Psoas muscle (tissue), 8 donors: ENCODE results near the gene MAGEB4. TPM values are rescaled to one million over a fixed set of nuclear protein-coding genes. Genes with fewer than 3 reads are reported as not detected.

ENCODE experiments used
- ATAC-seq, 4 donors: fragments of 200-7000 bp; cut with Tn5 transposase; one replicate each; pipeline ENCODE4 v1.9.1; 2020; ENCODE audit warnings: moderate library complexity in 3 of 4, mild to moderate bottlenecking in 2 of 4
- DNase-seq, 2 donors: peaks; one replicate each; pipeline ENCODE4 v3.0.0-alpha.2; 2020
- H3K27ac ChIP-seq: fragments of 200-600 bp; one replicate; pipeline ENCODE4 v1.8.0; 2022
- H3K27me3 ChIP-seq, 3 donors: fragments of 200-600 bp in 1 of 3; one replicate each; pipeline versions ENCODE4 v1.6.1 to v1.8.0; 2013 to 2022; ENCODE audit warnings: low read length in 2 of 3, mild to moderate bottlenecking in 2 of 3, moderate library complexity in 1 of 3; ENCODE audit not compliant: insufficient read depth in 3 of 3
- H3K36me3 ChIP-seq, 2 donors: fragments of 200-600 bp in 1 of 2; one replicate each; pipeline versions ENCODE4 v1.6.1 to v1.8.0; 2013 to 2022; ENCODE audit warnings: low read depth in 1 of 2, mild to moderate bottlenecking in 1 of 2, moderate library complexity in 1 of 2; ENCODE audit not compliant: insufficient read depth in 1 of 2
- H3K4me1 ChIP-seq: fragments of 200-600 bp; one replicate; pipeline ENCODE4 v1.8.0; 2022
- H3K4me3 ChIP-seq: fragments of 200-600 bp; one replicate; pipeline ENCODE4 v1.8.0; 2022; ENCODE audit warnings: mild to moderate bottlenecking
- H3K9me3 ChIP-seq: fragments of 200-600 bp; one replicate; pipeline ENCODE4 v1.8.0; 2022
- CTCF ChIP-seq: fragments of 200-600 bp; IDR thresholded peaks from one replicate; pipeline ENCODE4 v1.8.0; 2022; ENCODE audit warnings: antibody characterized with exemption
- WGBS, 3 donors: extraction: QIAGEN DNeasy Blood & Tissue Kit; methylation state at CpG; one replicate each; pipeline versions ENCODE4 v1.1.6 to v1.1.7; 2013; 5-methylcytosine and 5-hydroxymethylcytosine counted together
- intact Hi-C, 2 donors: fragments of 100-400 bp; cut with DNase I; formaldehyde crosslinking; loops; one replicate each; pipeline versions ENCODE4 v1.11.0 to v1.14.2; 2022
- polyA plus RNA-seq, 3 donors: library from polyadenylated mRNA; stranded (reverse); fragments of 200-250 nt; gene quantifications; one replicate each; pipeline ENCODE4 v1.2.3, GENCODE V29; 2013
- total RNA-seq, 4 donors: library from RNA; stranded (reverse); fragmentation: NEBNext Ultra II Directional in 2 of 4; extraction: Animal tissue kit (Norgen Biotek cat#: 25700) in 2 of 4; gene quantifications; one replicate each; pipeline versions ENCODE4 v1.2.1 to v1.2.4, GENCODE V29; 2021 to 2023
- donor health status: healthy with polysubstance abuse.
- donor health status: DM: no; HTN: no; CAD: no; lungs with moderate emphysema.
- donor health status: Bipolar disorder and iron deficiency.
- donor health status: healthy.
- donor health status: DM: yes; HTN: yes; CAD: no.
- donor health status: DM: no; HTN: no; CAD: no.
- donor health status: DM: no; HTN: no; CAD: no.
- donor health status: DM: yes; HTN: yes; CAD: no.

The MAGEB4 gene
- total and polyA plus RNA-seq, 7 donors: not detected

GRCh38 chrX:30217465-30217864, 24.3 kb upstream of the MAGEB4 start:
- intact Hi-C loops: no loop called here
- no peak for TF ChIP-seq CTCF
- H3K27ac ChIP-seq: no peak overlapping the region
- H3K36me3 ChIP-seq: no peaks in the 10 kb centered on the region
- H3K27me3 ChIP-seq: no peaks in the 10 kb centered on the region
- H3K4me1 ChIP-seq: no peaks in the 10 kb centered on the region
- H3K4me3 ChIP-seq: no peak overlapping the region
- no peaks in the 10 kb centered on the region for H3K9me3 ChIP-seq
- DNase-seq: no peak
- ATAC-seq: no peak
- WGBS, 3 donors: 57 to 84% (median 63%) methylated on average over 1 of the region's 1 CpG

- Histone ChIP-seq H3K4me3 (no peak overlapping the region), H3K36me3 (no peaks in the 10 kb centered on the region), H3K9me3 (no peaks in the 10 kb centered on the region), H3K27me3 (no peaks in the 10 kb centered on the region), H3K4me1 (no peaks in the 10 kb centered on the region), H3K27ac (no peak overlapping the region)
- intact Hi-C loops: no loop called here
- WGBS, 3 donors: 70 to 82% (median 82%) methylated on average over 4 of the region's 4 CpGs
- DNase-seq (no peak), ATAC-seq (no peak)
- TF ChIP-seq CTCF: no peak
Observed at GRCh38 chrX:30219372-30219771, 22.4 kb upstream of the MAGEB4 start.

GRCh38 chrX:30220661-30221060, 21.1 kb upstream of the MAGEB4 start:
- intact Hi-C loops: no loop called here
- ATAC-seq: no peak
- Histone ChIP-seq H3K9me3 (no peaks in the 10 kb centered on the region), H3K36me3 (no peaks in the 10 kb centered on the region), H3K4me1 (no peaks in the 10 kb centered on the region), H3K4me3 (no peak overlapping the region), H3K27me3 (no peaks in the 10 kb centered on the region), H3K27ac (no peak overlapping the region)
- DNase-seq: no peak
- TF ChIP-seq CTCF: no peak
- 80 to 90% (median 87%) methylated on average over 5 of the region's 5 CpGs for WGBS, 3 donors

- TF ChIP-seq CTCF: no peak
- no peak overlapping the region for H3K4me3 ChIP-seq
- H3K36me3 ChIP-seq: no peaks in the 10 kb centered on the region
- no peak overlapping the region for H3K27ac ChIP-seq
- no peaks in the 10 kb centered on the region for H3K27me3 ChIP-seq
- H3K4me1 ChIP-seq: no peaks in the 10 kb centered on the region
- intact Hi-C loops: no loop called here
- ATAC-seq (no peak), DNase-seq (no peak)
- 17 to 57% (median 25%) methylated on average over 2 of the region's 2 CpGs for WGBS, 3 donors
- no peaks in the 10 kb centered on the region for H3K9me3 ChIP-seq
Observed at GRCh38 chrX:30224536-30224935, 17.3 kb upstream of the MAGEB4 start.

- Histone ChIP-seq H3K27me3 (no peaks in the 10 kb centered on the region), H3K36me3 (no peaks in the 10 kb centered on the region), H3K4me3 (no peak overlapping the region), H3K9me3 (no peaks in the 10 kb centered on the region), H3K4me1 (no peaks in the 10 kb centered on the region), H3K27ac (no peak overlapping the region)
- 16 to 33% (median 23%) methylated on average over 1 of the region's 1 CpG for WGBS, 3 donors
- DNase-seq: no peak
- intact Hi-C loops: no loop called here
- no peak for TF ChIP-seq CTCF
- ATAC-seq: no peak
Observed at GRCh38 chrX:30228526-30228925, 13.3 kb upstream of the MAGEB4 start.
